Prostate gland (tissue), 2 donors: ENCODE results near the gene NAP1L1.

Experiments used
- POLR2A ChIP-seq: fragments of 450-650 bp; IDR thresholded peaks from one replicate; pipeline ENCODE4 v1.6.1; 2016; ENCODE audit warnings: antibody characterized with exemption, mild to moderate bottlenecking
- TF ChIP-seq, protein P1 (sequence below), 4 experiments: fragments of 200-600 bp in 2 of 4; fragments of 450-650 bp in 2 of 4; sonication (generic) in 2 of 4; IDR thresholded peaks; 1 replicate in 3 of 4; 2 replicates in 1 of 4; pipeline ENCODE4 v1.5.1; 2016 to 2019; ENCODE audit warnings: antibody characterized with exemption in 4 of 4, mild to moderate bottlenecking in 2 of 4, moderate library complexity in 2 of 4

DNA sequence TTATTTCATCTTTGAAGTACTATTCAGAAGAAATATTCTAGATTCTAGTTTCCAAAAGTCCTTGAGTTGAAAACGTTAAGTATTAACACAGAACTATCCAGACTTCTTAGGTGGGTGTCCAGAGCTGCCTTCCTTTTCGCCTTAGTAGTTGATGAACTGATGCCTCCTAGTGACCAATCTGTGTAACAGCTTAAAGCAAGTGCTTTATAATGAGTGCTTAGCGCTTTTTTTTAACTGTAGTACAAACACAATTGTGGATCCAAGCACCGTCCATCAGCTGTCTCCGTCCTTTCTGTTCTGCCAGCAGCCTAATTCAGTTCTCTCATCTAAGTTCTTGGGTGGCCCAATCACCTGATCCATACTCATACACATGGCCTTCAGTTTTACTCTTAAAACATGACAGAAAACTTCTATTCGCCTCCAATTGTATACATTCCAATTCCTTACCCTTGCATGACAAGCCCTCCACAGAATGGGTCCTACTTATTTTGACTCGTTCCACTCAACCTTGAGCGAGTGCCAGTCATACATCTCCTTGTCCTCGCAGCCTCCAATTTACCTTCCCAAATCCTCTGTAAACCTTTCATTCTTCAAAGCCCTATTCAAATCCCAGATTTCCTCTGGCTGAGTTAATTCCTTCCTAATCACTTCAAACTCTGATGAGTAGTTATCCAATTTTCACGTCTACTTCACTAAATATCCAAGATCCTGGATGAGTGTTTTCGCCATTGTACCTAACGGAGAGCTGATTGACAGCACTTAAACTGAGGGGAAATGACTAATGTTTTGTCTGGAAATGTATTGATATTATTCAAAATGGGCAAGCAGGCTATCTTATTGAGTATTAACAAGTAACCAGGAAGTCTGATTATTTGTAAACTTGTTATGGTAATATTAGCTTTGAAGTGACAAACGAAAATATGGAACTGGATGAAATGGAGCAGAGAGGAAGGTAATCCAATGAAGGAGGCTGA, 47.1 kb downstream of the NAP1L1 start:
- TF ChIP-seq, protein P1, sequence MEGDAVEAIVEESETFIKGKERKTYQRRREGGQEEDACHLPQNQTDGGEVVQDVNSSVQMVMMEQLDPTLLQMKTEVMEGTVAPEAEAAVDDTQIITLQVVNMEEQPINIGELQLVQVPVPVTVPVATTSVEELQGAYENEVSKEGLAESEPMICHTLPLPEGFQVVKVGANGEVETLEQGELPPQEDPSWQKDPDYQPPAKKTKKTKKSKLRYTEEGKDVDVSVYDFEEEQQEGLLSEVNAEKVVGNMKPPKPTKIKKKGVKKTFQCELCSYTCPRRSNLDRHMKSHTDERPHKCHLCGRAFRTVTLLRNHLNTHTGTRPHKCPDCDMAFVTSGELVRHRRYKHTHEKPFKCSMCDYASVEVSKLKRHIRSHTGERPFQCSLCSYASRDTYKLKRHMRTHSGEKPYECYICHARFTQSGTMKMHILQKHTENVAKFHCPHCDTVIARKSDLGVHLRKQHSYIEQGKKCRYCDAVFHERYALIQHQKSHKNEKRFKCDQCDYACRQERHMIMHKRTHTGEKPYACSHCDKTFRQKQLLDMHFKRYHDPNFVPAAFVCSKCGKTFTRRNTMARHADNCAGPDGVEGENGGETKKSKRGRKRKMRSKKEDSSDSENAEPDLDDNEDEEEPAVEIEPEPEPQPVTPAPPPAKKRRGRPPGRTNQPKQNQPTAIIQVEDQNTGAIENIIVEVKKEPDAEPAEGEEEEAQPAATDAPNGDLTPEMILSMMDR (IDR thresholded peaks at IDR 0.05): peak; percentile 29 to 86 (median 77)
- no peak for TF ChIP-seq POLR2A
